Thyroid gland (tissue), 4 donors: ENCODE results near the gene CRB1.

Experiments
- POLR2A ChIP-seq, 2 donors: fragments of 450-650 bp; IDR thresholded peaks; one replicate each; pipeline ENCODE4 v1.6.1; 2017; ENCODE audit warnings: antibody characterized with exemption in 2 of 2, mild to moderate bottlenecking in 2 of 2, moderate library complexity in 1 of 2
- TF ChIP-seq, protein P1 (sequence below), 6 experiments: fragments of 200-600 bp in 3 of 6; fragments of 450-650 bp in 3 of 6; sonication (generic) in 3 of 6; IDR thresholded peaks; one replicate each; pipeline ENCODE4 v1.5.1; 2016 to 2019; ENCODE audit warnings: antibody characterized with exemption in 6 of 6, mild to moderate bottlenecking in 2 of 6, inconsistent platforms in 1 of 6, moderate library complexity in 1 of 6

- TF ChIP-seq, protein P1, sequence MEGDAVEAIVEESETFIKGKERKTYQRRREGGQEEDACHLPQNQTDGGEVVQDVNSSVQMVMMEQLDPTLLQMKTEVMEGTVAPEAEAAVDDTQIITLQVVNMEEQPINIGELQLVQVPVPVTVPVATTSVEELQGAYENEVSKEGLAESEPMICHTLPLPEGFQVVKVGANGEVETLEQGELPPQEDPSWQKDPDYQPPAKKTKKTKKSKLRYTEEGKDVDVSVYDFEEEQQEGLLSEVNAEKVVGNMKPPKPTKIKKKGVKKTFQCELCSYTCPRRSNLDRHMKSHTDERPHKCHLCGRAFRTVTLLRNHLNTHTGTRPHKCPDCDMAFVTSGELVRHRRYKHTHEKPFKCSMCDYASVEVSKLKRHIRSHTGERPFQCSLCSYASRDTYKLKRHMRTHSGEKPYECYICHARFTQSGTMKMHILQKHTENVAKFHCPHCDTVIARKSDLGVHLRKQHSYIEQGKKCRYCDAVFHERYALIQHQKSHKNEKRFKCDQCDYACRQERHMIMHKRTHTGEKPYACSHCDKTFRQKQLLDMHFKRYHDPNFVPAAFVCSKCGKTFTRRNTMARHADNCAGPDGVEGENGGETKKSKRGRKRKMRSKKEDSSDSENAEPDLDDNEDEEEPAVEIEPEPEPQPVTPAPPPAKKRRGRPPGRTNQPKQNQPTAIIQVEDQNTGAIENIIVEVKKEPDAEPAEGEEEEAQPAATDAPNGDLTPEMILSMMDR (IDR thresholded peaks at IDR 0.05): no peak
- no peak for TF ChIP-seq POLR2A (IDR thresholded peaks at IDR 0.05)
These were observed 156.3 kb downstream of the CRB1 start for GRCh38 chr1:197424380-197424779.
